Measurements from ENCODE around the gene TMEM72.

The TMEM72 gene

GRCh38 chr10:44917848-44918247, 6.7 kb downstream of the TMEM72 start:
- no peaks in the 10 kb centered on the region for H3K36me3 ChIP-seq (ENCODE audit: insufficient read depth, low read length)
- H3K4me3 ChIP-seq = no peak overlapping the region
- no peak for DNase-seq (ENCODE audit: low read depth, low spot score)
- H3K27ac ChIP-seq = no peak overlapping the region
- TF ChIP-seq FOXP2 (optimal IDR thresholded peaks at IDR 0.05; ENCODE audit: control extremely low read depth, extremely low read length, insufficient read depth) = no peak
- no peak for TF ChIP-seq EZH2 (IDR thresholded peaks at IDR 0.05)
- no peak for TF ChIP-seq POLR2AphosphoS5 (IDR thresholded peaks at IDR 0.05; ENCODE audit: borderline replicate concordance, low read depth, low read length)
- H3K9ac ChIP-seq (ENCODE audit: insufficient read length) = no peak overlapping the region
- no peaks in the 10 kb centered on the region for H3K9me3 ChIP-seq (ENCODE audit: low read depth, low read length)

GRCh38 chr10:44920252-44920651, 9.1 kb downstream of the TMEM72 start:
- Histone ChIP-seq H3K9ac (ENCODE audit: insufficient read length) (no peak overlapping the region), H3K27ac (no peak overlapping the region), H3K36me3 (ENCODE audit: insufficient read depth, low read length) (no peaks in the 10 kb centered on the region), H3K9me3 (ENCODE audit: low read depth, low read length) (no peaks in the 10 kb centered on the region), H3K4me3 (no peak overlapping the region)
- DNase-seq (ENCODE audit: low read depth, low spot score) = no peak
- no peak for TF ChIP-seq POLR2AphosphoS5 (IDR thresholded peaks at IDR 0.05; ENCODE audit: borderline replicate concordance, low read depth, low read length)
- no peak for TF ChIP-seq FOXP2 (optimal IDR thresholded peaks at IDR 0.05; ENCODE audit: control extremely low read depth, extremely low read length, insufficient read depth)
- TF ChIP-seq EZH2 (IDR thresholded peaks at IDR 0.05) = no peak

DNA sequence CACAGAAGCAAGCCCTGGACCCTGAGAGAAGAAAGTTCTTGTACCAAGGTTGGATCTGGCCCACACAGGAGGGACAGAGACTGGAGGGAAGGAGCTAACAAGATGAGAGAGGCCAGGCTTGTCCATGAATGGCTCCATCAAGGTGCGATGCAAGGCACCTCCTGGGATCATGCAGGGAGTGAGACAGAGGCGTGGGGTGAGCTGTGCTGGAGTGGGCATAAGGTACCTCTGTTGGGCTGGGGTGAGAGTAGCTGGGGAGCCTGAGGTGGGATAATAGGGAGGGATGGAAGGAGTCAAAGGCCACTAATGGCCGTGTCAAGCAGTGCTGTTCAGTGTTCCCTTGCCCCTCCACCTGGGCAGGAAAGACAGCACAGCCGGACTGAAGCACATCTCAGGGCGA, 9.9 kb downstream of the TMEM72 start:
- TF ChIP-seq FOXP2 (optimal IDR thresholded peaks at IDR 0.05; ENCODE audit: control extremely low read depth, extremely low read length, insufficient read depth) (no peak), EZH2 (IDR thresholded peaks at IDR 0.05) (no peak), POLR2AphosphoS5 (IDR thresholded peaks at IDR 0.05; ENCODE audit: borderline replicate concordance, low read depth, low read length) (no peak)

DNA sequence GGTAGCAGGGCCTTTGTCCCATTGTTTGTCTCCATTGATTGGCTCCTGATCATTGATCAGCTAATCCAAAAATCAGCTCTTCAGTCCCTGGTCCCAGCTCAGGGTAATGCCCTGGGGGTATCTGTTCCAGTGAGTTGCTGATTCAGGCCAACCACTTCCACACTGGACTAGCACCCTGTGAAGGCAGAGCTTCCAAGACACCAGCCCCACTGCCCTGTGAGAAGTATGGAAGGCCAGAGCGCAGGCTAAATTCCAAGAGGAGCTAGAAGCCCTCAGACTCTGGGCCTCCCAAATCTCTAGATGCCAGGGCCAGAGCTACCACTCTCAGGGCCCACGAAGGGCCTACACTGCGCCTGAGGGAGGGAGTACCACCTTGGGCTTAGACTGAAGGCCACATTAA, 10.4 kb downstream of the TMEM72 start:
- Histone ChIP-seq H3K27ac (no peak overlapping the region), H3K9ac (ENCODE audit: insufficient read length) (no peak overlapping the region), H3K36me3 (ENCODE audit: insufficient read depth, low read length) (no peaks in the 10 kb centered on the region), H3K4me3 (no peak overlapping the region), H3K9me3 (ENCODE audit: low read depth, low read length) (no peaks in the 10 kb centered on the region)
- TF ChIP-seq EZH2 (IDR thresholded peaks at IDR 0.05) = no peak
- TF ChIP-seq FOXP2 (optimal IDR thresholded peaks at IDR 0.05; ENCODE audit: control extremely low read depth, extremely low read length, insufficient read depth) = no peak
- no peak for TF ChIP-seq POLR2AphosphoS5 (IDR thresholded peaks at IDR 0.05; ENCODE audit: borderline replicate concordance, low read depth, low read length)
- DNase-seq (ENCODE audit: low read depth, low spot score) = no peak

More for the DNA sequence above, 9.9 kb downstream of the TMEM72 start:
- no peak overlapping the region for H3K4me3 ChIP-seq
- no peak for DNase-seq (ENCODE audit: low read depth, low spot score)
- H3K9ac ChIP-seq (ENCODE audit: insufficient read length) = no peak overlapping the region
- no peaks in the 10 kb centered on the region for H3K9me3 ChIP-seq (ENCODE audit: low read depth, low read length)
- no peak overlapping the region for H3K27ac ChIP-seq
- no peaks in the 10 kb centered on the region for H3K36me3 ChIP-seq (ENCODE audit: insufficient read depth, low read length)

GRCh38 chr10:44922021-44922420, 10.9 kb downstream of the TMEM72 start:
- DNase-seq (ENCODE audit: low read depth, low spot score) = no peak
- no peak for TF ChIP-seq POLR2AphosphoS5 (IDR thresholded peaks at IDR 0.05; ENCODE audit: borderline replicate concordance, low read depth, low read length)
- no peak overlapping the region for H3K4me3 ChIP-seq

DNA sequence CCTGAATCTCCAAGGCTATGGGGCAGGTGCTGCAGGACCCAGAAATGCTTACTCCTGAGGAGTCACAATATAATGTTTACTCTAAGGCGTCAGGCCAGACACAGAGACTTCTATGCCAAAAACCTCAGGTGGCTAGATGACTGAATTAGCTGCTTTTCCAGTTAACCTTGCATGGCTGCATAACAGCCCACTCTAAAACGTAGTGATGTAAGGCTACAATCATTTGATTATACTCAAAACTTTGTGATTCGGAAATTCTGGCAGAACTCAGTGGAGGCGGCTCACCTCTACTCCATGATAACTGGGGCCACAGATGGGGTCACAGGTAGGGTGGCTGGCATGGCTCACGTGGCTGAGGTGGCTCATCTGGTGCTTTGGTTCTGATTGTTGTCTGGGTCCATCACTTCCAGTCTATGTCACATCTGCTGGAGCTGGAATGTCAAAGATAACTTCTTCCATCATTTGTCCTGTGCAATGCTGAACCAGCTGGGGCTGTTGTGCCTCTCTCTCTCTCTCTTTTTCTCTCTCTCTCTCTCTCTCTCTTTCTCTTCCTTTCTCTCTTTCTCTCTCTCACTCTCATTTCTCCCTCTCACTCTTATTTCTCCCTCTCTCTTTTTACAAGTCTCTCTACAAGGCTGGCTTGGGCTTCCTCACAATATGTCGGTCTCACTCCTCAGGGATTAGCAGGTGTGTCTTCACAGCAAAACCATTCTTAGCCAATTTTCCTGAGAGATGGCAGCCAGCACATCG, 11.8 kb downstream of the TMEM72 start:
- Histone ChIP-seq H3K9ac (ENCODE audit: insufficient read length) (no peak overlapping the region), H3K4me3 (no peak overlapping the region), H3K9me3 (ENCODE audit: low read depth, low read length) (no peaks in the 10 kb centered on the region), H3K27ac (no peak overlapping the region), H3K36me3 (ENCODE audit: insufficient read depth, low read length) (no peaks in the 10 kb centered on the region)
- no peak for DNase-seq (ENCODE audit: low read depth, low spot score)
- TF ChIP-seq EZH2 (IDR thresholded peaks at IDR 0.05) = no peak
- TF ChIP-seq POLR2AphosphoS5 (IDR thresholded peaks at IDR 0.05; ENCODE audit: borderline replicate concordance, low read depth, low read length) = no peak
- TF ChIP-seq FOXP2 (optimal IDR thresholded peaks at IDR 0.05; ENCODE audit: control extremely low read depth, extremely low read length, insufficient read depth) = no peak

More at GRCh38 chr10:44922021-44922420, 10.9 kb downstream of the TMEM72 start:
- Histone ChIP-seq H3K9me3 (ENCODE audit: low read depth, low read length) (no peaks in the 10 kb centered on the region), H3K36me3 (ENCODE audit: insufficient read depth, low read length) (no peaks in the 10 kb centered on the region), H3K27ac (no peak overlapping the region), H3K9ac (ENCODE audit: insufficient read length) (no peak overlapping the region)

DNA sequence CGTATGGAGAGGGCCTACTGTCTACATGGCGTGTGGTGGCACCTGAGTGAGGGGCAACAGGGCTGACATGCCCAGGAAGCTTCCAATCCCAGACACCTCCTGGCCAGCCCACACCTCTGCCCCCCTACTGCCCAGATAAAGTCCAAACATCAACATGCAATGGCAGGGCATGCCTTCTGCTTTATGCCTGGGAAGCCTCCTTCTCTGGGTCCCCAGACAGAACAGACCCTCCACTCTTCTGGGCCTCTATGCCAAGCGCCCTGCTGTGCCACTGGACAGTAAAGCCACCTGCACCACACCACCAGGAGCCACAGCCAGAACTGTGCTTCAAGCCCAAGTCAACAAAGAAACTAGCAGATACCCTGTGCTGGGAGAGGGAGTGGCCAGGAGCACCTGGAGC, 12.5 kb downstream of the TMEM72 start:
- H3K9ac ChIP-seq (ENCODE audit: insufficient read length) = no peak overlapping the region
- H3K9me3 ChIP-seq (ENCODE audit: low read depth, low read length) = no peaks in the 10 kb centered on the region
- no peak for DNase-seq (ENCODE audit: low read depth, low spot score)
- no peak overlapping the region for H3K27ac ChIP-seq
- TF ChIP-seq POLR2AphosphoS5 (IDR thresholded peaks at IDR 0.05; ENCODE audit: borderline replicate concordance, low read depth, low read length) = no peak
- TF ChIP-seq EZH2 (IDR thresholded peaks at IDR 0.05) = no peak
- TF ChIP-seq FOXP2 (optimal IDR thresholded peaks at IDR 0.05; ENCODE audit: control extremely low read depth, extremely low read length, insufficient read depth) = no peak
- H3K36me3 ChIP-seq (ENCODE audit: insufficient read depth, low read length) = no peaks in the 10 kb centered on the region
- no peak overlapping the region for H3K4me3 ChIP-seq

- Histone ChIP-seq H3K9ac (ENCODE audit: insufficient read length) (no peak overlapping the region), H3K9me3 (ENCODE audit: low read depth, low read length) (no peaks in the 10 kb centered on the region), H3K36me3 (ENCODE audit: insufficient read depth, low read length) (no peaks in the 10 kb centered on the region), H3K27ac (no peak overlapping the region), H3K4me3 (no peak overlapping the region)
- DNase-seq (ENCODE audit: low read depth, low spot score) = no peak
- TF ChIP-seq FOXP2 (optimal IDR thresholded peaks at IDR 0.05; ENCODE audit: control extremely low read depth, extremely low read length, insufficient read depth) = no peak
- TF ChIP-seq EZH2 (IDR thresholded peaks at IDR 0.05) = no peak
- TF ChIP-seq POLR2AphosphoS5 (IDR thresholded peaks at IDR 0.05; ENCODE audit: borderline replicate concordance, low read depth, low read length) = no peak
These were observed 13.3 kb downstream of the TMEM72 start for GRCh38 chr10:44924261-44925040.
